ENCODE results near the gene ABCA6. TPM values are rescaled to one million over a fixed set of nuclear protein-coding genes. Genes with fewer than 3 reads are reported as not detected.

ABCA6 gene, protein sequence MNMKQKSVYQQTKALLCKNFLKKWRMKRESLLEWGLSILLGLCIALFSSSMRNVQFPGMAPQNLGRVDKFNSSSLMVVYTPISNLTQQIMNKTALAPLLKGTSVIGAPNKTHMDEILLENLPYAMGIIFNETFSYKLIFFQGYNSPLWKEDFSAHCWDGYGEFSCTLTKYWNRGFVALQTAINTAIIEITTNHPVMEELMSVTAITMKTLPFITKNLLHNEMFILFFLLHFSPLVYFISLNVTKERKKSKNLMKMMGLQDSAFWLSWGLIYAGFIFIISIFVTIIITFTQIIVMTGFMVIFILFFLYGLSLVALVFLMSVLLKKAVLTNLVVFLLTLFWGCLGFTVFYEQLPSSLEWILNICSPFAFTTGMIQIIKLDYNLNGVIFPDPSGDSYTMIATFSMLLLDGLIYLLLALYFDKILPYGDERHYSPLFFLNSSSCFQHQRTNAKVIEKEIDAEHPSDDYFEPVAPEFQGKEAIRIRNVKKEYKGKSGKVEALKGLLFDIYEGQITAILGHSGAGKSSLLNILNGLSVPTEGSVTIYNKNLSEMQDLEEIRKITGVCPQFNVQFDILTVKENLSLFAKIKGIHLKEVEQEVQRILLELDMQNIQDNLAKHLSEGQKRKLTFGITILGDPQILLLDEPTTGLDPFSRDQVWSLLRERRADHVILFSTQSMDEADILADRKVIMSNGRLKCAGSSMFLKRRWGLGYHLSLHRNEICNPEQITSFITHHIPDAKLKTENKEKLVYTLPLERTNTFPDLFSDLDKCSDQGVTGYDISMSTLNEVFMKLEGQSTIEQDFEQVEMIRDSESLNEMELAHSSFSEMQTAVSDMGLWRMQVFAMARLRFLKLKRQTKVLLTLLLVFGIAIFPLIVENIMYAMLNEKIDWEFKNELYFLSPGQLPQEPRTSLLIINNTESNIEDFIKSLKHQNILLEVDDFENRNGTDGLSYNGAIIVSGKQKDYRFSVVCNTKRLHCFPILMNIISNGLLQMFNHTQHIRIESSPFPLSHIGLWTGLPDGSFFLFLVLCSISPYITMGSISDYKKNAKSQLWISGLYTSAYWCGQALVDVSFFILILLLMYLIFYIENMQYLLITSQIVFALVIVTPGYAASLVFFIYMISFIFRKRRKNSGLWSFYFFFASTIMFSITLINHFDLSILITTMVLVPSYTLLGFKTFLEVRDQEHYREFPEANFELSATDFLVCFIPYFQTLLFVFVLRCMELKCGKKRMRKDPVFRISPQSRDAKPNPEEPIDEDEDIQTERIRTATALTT (N-terminal part only)
- total RNA-seq (2014; rRNA removed) = not detected in 2 replicates
- Bru-seq, nascent RNA = percentile 22 among the genes with signal in this experiment
- percentile 31 among the genes with signal in this experiment for BruChase-seq, experiment 1, labeled RNA remaining after a 6-hour chase
- BruChase-seq, experiment 2, labeled RNA remaining after a 2-hour chase = percentile 33 among the genes with signal in this experiment
- long read RNA-seq, partial matches to known transcripts = 1 of 1 reads
- long read RNA-seq, other reads (novel, unspliced or antisense) = 0 of 1 reads

- no peak within 1 kb of the TSS for H3K4me2 ChIP-seq (ENCODE audit: low read length)
- no peak within 1 kb of the TSS for H3K27ac ChIP-seq (ENCODE audit: low read length)
- H3K9me2 ChIP-seq (replicated peaks; ENCODE audit: low read length) = 0 out of 2 replicates have a peak, but pooled peaks cover 3% of the 10 kb centered on the region
- no TSS peak for BruUV-seq (replicated peaks)
- no peaks in the 10 kb centered on the region for H4K20me1 ChIP-seq (ENCODE audit: low read length)
- CTCF ChIA-PET = no interaction called here
- no peak within 1 kb of the TSS for H3K4me3 ChIP-seq (ENCODE audit: low read length)
- intact Hi-C loops (cut with micrococcal nuclease) = no loop called here
- POLR2A ChIA-PET (ENCODE audit: unreplicated experiment) = interaction anchor here (0.7 kb wide), 1 partner anchor 273 kb away, joined by 4 read pairs; no protein-coding TSS in a partner anchor
- H2AFZ ChIP-seq (ENCODE audit: low read length) = peak within 1 kb of the TSS; percentile 8; the same call in 1 of the 2 replicates
- H3K4me1 ChIP-seq (ENCODE audit: insufficient read depth, low read length) = no peaks in the 10 kb centered on the region
- peak; percentile 46; the same call in 1 of the 2 replicates for ATAC-seq
- H3K36me3 ChIP-seq (ENCODE audit: low read depth, low read length) = no peaks in the 10 kb centered on the region
- no peak for TF ChIP-seq EZH2 (IDR thresholded peaks at IDR 0.05; ENCODE audit: low read length, unreplicated experiment)
- TF ChIP-seq, protein P1, sequence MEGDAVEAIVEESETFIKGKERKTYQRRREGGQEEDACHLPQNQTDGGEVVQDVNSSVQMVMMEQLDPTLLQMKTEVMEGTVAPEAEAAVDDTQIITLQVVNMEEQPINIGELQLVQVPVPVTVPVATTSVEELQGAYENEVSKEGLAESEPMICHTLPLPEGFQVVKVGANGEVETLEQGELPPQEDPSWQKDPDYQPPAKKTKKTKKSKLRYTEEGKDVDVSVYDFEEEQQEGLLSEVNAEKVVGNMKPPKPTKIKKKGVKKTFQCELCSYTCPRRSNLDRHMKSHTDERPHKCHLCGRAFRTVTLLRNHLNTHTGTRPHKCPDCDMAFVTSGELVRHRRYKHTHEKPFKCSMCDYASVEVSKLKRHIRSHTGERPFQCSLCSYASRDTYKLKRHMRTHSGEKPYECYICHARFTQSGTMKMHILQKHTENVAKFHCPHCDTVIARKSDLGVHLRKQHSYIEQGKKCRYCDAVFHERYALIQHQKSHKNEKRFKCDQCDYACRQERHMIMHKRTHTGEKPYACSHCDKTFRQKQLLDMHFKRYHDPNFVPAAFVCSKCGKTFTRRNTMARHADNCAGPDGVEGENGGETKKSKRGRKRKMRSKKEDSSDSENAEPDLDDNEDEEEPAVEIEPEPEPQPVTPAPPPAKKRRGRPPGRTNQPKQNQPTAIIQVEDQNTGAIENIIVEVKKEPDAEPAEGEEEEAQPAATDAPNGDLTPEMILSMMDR (conservative IDR thresholded peaks at IDR 0.05; ENCODE audit: low read depth, low read length) = no peak
- no peak for TF ChIP-seq EZH2phosphoT487 (IDR thresholded peaks at IDR 0.05; ENCODE audit: borderline replicate concordance, low read length)
- no peaks in the 10 kb centered on the region for H3F3A ChIP-seq (ENCODE audit: low read length, unreplicated experiment)
- no peak for DNase-seq
- H3K27me3 ChIP-seq (ENCODE audit: low read length) = peaks cover 34% of the 10 kb centered on the region
- H3K79me2 ChIP-seq (ENCODE audit: low read length) = no peaks in the 10 kb centered on the region
- H3K9me3 ChIP-seq (ENCODE audit: low read length) = no peaks in the 10 kb centered on the region
- H3K9ac ChIP-seq (ENCODE audit: low read length) = no peak within 1 kb of the TSS
Measured at GRCh38 chr17:69141431-69142174, at the start of gene ABCA6. Gene ABCA6 (minus strand): TSS chr17:69141895. CDS start chr17:69140703, 1,192 bp downstream.

DNA sequence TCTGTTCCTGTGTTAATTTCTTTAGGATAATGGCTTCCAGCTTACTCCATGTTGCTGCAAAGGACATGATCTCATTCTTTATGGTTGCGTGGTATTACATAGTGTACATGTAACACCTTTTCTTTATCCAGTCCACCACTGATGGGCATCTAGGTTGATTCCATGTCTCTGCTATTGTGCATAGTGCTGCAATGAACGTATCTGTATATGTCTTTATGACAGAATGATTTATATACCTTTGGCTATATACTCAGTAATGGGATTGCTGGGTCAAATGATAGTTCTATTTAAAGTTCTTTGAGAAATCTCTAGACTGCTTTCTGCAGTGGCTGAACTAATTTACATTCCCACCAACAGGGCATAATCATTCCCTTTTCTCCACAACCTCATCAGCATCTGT lies 47.1 kb upstream of the ABCA6 start:
- no peaks in the 10 kb centered on the region for H3F3A ChIP-seq (ENCODE audit: low read length, unreplicated experiment)
- H3K79me2 ChIP-seq (ENCODE audit: low read length) = no peaks in the 10 kb centered on the region
- no TSS peak for BruUV-seq (replicated peaks)
- H4K20me1 ChIP-seq (ENCODE audit: low read length) = no peaks in the 10 kb centered on the region
- H3K36me3 ChIP-seq (ENCODE audit: low read depth, low read length) = no peaks in the 10 kb centered on the region
- H3K9ac ChIP-seq (ENCODE audit: low read length) = no peak overlapping the region
- no peaks in the 10 kb centered on the region for H3K9me3 ChIP-seq (ENCODE audit: low read length)
- H3K4me3 ChIP-seq (ENCODE audit: low read length) = no peak overlapping the region
- DNase-seq (no peak), ATAC-seq (no peak)
- no peaks in the 10 kb centered on the region for H3K9me2 ChIP-seq (replicated peaks; ENCODE audit: low read length)
- intact Hi-C loops (cut with micrococcal nuclease) = loop anchor here (5.0 kb wide), 1 partner anchor 416 kb away; no protein-coding TSS in a partner anchor
- TF ChIP-seq EZH2phosphoT487 (IDR thresholded peaks at IDR 0.05; ENCODE audit: borderline replicate concordance, low read length) (no peak), EZH2 (IDR thresholded peaks at IDR 0.05; ENCODE audit: low read length, unreplicated experiment) (no peak)
- TF ChIP-seq, protein P1 (conservative IDR thresholded peaks at IDR 0.05; ENCODE audit: low read depth, low read length) = no peak
- no peak overlapping the region for H2AFZ ChIP-seq (ENCODE audit: low read length)
- no peaks in the 10 kb centered on the region for H3K27me3 ChIP-seq (ENCODE audit: low read length)
- no peaks in the 10 kb centered on the region for H3K4me1 ChIP-seq (ENCODE audit: insufficient read depth, low read length)
- no peak overlapping the region for H3K4me2 ChIP-seq (ENCODE audit: low read length)
- no peak overlapping the region for H3K27ac ChIP-seq (ENCODE audit: low read length)
- ChIA-PET POLR2A (ENCODE audit: unreplicated experiment) (no interaction called here), CTCF (no interaction called here)

Measured in PC-3 (cell line).